ENCODE results near the gene TPCN2.

The TPCN2 gene

GRCh38 chr11:69107413-69107812, 58.7 kb downstream of the TPCN2 start:
- no peaks in the 10 kb centered on the region for H3K4me1 ChIP-seq (ENCODE audit: low read depth, poor library complexity, severe bottlenecking)
- H3K79me2 ChIP-seq (ENCODE audit: insufficient read depth, low read depth) = no peaks in the 10 kb centered on the region
- no peak overlapping the region for H3K4me2 ChIP-seq
- H3K36me3 ChIP-seq (ENCODE audit: insufficient read depth) = no peaks in the 10 kb centered on the region
- TF ChIP-seq CTCF (conservative IDR thresholded peaks at IDR 0.05; ENCODE audit: low read depth, low read length) = no peak
- no peak overlapping the region for H3K4me3 ChIP-seq (IDR thresholded peaks at IDR 0.05; ENCODE audit: insufficient read depth, low read depth, low read length)
- peaks cover 44% of the 10 kb centered on the region; the same call in 1 of the 2 replicates for H3K27me3 ChIP-seq (ENCODE audit: insufficient read depth, low read depth)
- no peak overlapping the region for H3K9ac ChIP-seq
- H2AFZ ChIP-seq (ENCODE audit: low read depth) = no peak overlapping the region
- no peaks in the 10 kb centered on the region for H4K20me1 ChIP-seq (ENCODE audit: insufficient read depth)
- no peak overlapping the region for H3K27ac ChIP-seq

GRCh38 chr11:69108030-69108429, 59.3 kb downstream of the TPCN2 start:
- Histone ChIP-seq H3K79me2 (ENCODE audit: insufficient read depth, low read depth) (no peaks in the 10 kb centered on the region), H3K36me3 (ENCODE audit: insufficient read depth) (no peaks in the 10 kb centered on the region), H4K20me1 (ENCODE audit: insufficient read depth) (no peaks in the 10 kb centered on the region), H3K4me2 (no peak overlapping the region), H3K27me3 (ENCODE audit: insufficient read depth, low read depth) (peaks cover 40% of the 10 kb centered on the region; the same call in 1 of the 2 replicates), H3K27ac (no peak overlapping the region), H3K9ac (no peak overlapping the region), H3K4me1 (ENCODE audit: low read depth, poor library complexity, severe bottlenecking) (no peaks in the 10 kb centered on the region), H3K4me3 (IDR thresholded peaks at IDR 0.05; ENCODE audit: insufficient read depth, low read depth, low read length) (no peak overlapping the region), H2AFZ (ENCODE audit: low read depth) (no peak overlapping the region)
- TF ChIP-seq CTCF (conservative IDR thresholded peaks at IDR 0.05; ENCODE audit: low read depth, low read length) = no peak

DNA sequence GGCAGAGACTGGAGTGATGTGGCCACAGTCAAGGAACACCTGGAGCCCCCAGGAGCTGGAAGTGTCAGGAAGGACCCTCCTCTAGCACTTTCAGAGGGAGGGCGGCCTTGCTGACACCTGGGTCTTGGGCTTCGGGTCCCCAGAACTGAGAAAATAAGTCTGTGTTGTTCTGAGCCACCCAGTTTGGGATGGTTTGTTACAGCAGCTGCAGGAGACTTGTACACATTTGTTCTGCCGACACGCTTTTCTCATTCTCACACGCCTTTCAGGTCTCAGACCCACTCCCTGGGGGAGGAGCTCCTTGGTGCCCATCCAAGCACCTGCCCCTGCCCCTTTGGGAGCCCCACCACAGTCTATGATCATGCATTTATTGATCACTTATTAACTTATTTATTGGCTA, 59.8 kb downstream of the TPCN2 start:
- peaks cover 40% of the 10 kb centered on the region; the same call in 1 of the 2 replicates for H3K27me3 ChIP-seq (ENCODE audit: insufficient read depth, low read depth)
- no peaks in the 10 kb centered on the region for H3K4me1 ChIP-seq (ENCODE audit: low read depth, poor library complexity, severe bottlenecking)
- no peak overlapping the region for H3K27ac ChIP-seq
- H3K4me2 ChIP-seq = no peak overlapping the region
- H3K4me3 ChIP-seq (IDR thresholded peaks at IDR 0.05; ENCODE audit: insufficient read depth, low read depth, low read length) = no peak overlapping the region
- H4K20me1 ChIP-seq (ENCODE audit: insufficient read depth) = no peaks in the 10 kb centered on the region
- H2AFZ ChIP-seq (ENCODE audit: low read depth) = no peak overlapping the region
- no peak for TF ChIP-seq CTCF (conservative IDR thresholded peaks at IDR 0.05; ENCODE audit: low read depth, low read length)
- no peaks in the 10 kb centered on the region for H3K36me3 ChIP-seq (ENCODE audit: insufficient read depth)
- H3K9ac ChIP-seq = no peak overlapping the region
- no peaks in the 10 kb centered on the region for H3K79me2 ChIP-seq (ENCODE audit: insufficient read depth, low read depth)

DNA sequence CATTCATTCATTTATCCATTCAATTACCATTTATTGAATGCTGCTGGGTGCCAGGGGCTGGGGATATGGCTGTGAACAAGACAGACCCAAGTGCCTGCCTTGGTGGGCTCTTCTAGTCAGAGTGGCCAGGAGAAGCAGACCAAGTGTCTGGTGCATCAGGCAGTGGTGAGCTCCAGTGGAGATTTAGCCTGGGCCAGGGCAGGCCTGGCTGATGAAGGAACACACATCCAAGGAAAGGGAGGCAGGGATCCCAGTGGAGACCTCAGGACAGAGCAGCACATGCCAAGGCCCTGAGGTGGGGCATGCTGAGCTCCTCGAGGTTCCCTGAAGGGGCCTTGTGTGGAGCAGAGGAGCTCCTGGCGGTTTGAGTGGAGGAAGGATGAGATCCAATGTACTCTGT, 60.4 kb downstream of the TPCN2 start:
- H3K4me1 ChIP-seq (ENCODE audit: low read depth, poor library complexity, severe bottlenecking) = no peaks in the 10 kb centered on the region
- no peaks in the 10 kb centered on the region for H3K36me3 ChIP-seq (ENCODE audit: insufficient read depth)
- H3K4me2 ChIP-seq = no peak overlapping the region
- no peaks in the 10 kb centered on the region for H3K79me2 ChIP-seq (ENCODE audit: insufficient read depth, low read depth)
- no peak for TF ChIP-seq CTCF (conservative IDR thresholded peaks at IDR 0.05; ENCODE audit: low read depth, low read length)
- no peak overlapping the region for H3K9ac ChIP-seq
- peaks cover 36% of the 10 kb centered on the region; the same call in 1 of the 2 replicates for H3K27me3 ChIP-seq (ENCODE audit: insufficient read depth, low read depth)
- H2AFZ ChIP-seq (ENCODE audit: low read depth) = no peak overlapping the region
- H3K4me3 ChIP-seq (IDR thresholded peaks at IDR 0.05; ENCODE audit: insufficient read depth, low read depth, low read length) = no peak overlapping the region
- no peaks in the 10 kb centered on the region for H4K20me1 ChIP-seq (ENCODE audit: insufficient read depth)
- no peak overlapping the region for H3K27ac ChIP-seq

Data from KMS-11 (cell line).